Measurements from ENCODE around the gene KCNN1.

Gene KCNN1

DNA sequence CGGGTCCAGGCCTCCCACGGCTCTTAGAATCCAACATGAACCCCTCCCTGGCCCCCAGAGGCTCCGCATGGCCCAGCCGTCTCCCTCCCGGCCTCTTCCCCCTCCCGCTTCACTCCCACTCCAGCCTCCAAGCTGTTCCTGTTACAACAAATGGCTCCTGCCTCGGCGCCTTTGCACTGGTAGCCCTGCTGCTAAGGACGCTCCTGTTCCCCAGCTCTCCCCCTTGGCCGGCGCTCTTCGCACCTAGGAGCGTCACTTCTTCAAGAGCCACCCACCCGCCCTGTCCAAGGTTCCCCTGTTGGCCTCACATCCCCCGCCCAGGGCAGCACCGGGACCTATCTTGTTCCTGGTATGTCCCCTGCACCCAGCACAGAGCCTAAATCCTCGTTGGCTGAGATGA lies 24.7 kb upstream of the KCNN1 start:
- no peaks in the 10 kb centered on the region for H4K20me1 ChIP-seq (ENCODE audit: insufficient read depth, low read length, poor library complexity, severe bottlenecking)
- TF ChIP-seq, protein P1, sequence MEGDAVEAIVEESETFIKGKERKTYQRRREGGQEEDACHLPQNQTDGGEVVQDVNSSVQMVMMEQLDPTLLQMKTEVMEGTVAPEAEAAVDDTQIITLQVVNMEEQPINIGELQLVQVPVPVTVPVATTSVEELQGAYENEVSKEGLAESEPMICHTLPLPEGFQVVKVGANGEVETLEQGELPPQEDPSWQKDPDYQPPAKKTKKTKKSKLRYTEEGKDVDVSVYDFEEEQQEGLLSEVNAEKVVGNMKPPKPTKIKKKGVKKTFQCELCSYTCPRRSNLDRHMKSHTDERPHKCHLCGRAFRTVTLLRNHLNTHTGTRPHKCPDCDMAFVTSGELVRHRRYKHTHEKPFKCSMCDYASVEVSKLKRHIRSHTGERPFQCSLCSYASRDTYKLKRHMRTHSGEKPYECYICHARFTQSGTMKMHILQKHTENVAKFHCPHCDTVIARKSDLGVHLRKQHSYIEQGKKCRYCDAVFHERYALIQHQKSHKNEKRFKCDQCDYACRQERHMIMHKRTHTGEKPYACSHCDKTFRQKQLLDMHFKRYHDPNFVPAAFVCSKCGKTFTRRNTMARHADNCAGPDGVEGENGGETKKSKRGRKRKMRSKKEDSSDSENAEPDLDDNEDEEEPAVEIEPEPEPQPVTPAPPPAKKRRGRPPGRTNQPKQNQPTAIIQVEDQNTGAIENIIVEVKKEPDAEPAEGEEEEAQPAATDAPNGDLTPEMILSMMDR (conservative IDR thresholded peaks at IDR 0.05; ENCODE audit: low read length): no peak
- no peak for TF ChIP-seq EZH2phosphoT487 (IDR thresholded peaks at IDR 0.05; ENCODE audit: borderline replicate concordance)
- no peaks in the 10 kb centered on the region for H3K79me2 ChIP-seq (ENCODE audit: insufficient read depth, low read length)
- peaks cover 2% of the 10 kb centered on the region for H3K4me1 ChIP-seq (ENCODE audit: insufficient read depth, low read length, poor library complexity, severe bottlenecking)
- no peak overlapping the region for H2AFZ ChIP-seq (ENCODE audit: low read length)
- H3K9ac ChIP-seq (ENCODE audit: low read depth, low read length, poor library complexity, severe bottlenecking): no peak overlapping the region
- no peaks in the 10 kb centered on the region for H3K27me3 ChIP-seq (ENCODE audit: insufficient read depth, low read length, poor library complexity, severe bottlenecking)
- no peak overlapping the region for H3K4me3 ChIP-seq (ENCODE audit: low read length, poor library complexity, severe bottlenecking)
- no peak overlapping the region for H3K4me2 ChIP-seq (ENCODE audit: low read depth, low read length, poor library complexity, severe bottlenecking)
- H3K9me2 ChIP-seq (replicated peaks; ENCODE audit: low read depth, low read length): no peaks in the 10 kb centered on the region
- H3K9me3 ChIP-seq (ENCODE audit: insufficient read depth, low read depth, low read length): no peaks in the 10 kb centered on the region
- no peaks in the 10 kb centered on the region for H3F3A ChIP-seq (ENCODE audit: low read depth)
- H3K36me3 ChIP-seq (ENCODE audit: insufficient read depth, low read length): peaks cover 4% of the 10 kb centered on the region; the same call in 1 of the 2 replicates

DNA sequence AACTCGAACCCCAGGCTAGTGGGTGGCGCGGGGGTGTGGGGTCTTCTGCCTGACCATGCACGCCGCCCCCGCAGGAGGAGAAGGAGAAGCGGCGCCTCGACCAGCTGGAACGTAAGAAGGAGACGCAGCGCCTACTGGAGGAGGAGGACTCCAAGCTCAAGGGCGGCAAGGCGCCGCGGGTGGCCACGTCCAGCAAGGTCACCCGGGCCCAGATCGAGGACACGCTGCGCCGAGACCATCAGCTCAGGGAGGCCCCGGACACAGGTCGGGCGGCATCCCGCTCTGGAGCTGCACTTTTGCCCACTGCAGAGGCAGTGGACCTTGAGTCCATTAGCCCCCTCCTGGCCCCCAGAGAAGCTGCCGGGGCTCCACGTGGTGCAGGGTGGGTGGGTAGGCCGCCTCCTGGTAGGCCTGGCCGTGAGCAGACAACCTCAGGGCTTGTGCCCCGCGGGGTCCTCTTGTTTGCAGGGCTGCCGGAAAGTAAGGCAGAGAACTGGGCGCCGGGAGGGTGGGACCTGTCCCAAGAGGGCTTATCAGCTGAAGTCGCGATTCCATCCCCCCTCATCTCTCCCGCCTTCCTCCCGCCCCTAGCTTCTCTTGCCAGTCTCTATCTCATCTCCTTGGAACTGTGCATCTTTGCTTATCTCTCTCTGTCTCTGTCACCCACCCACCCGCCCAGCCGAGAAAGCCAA lies 24.2 kb upstream of the KCNN1 start:
- Histone ChIP-seq H3K4me2 (ENCODE audit: low read depth, low read length, poor library complexity, severe bottlenecking) (no peak overlapping the region), H3K79me2 (ENCODE audit: insufficient read depth, low read length) (no peaks in the 10 kb centered on the region), H3K9me3 (ENCODE audit: insufficient read depth, low read depth, low read length) (no peaks in the 10 kb centered on the region), H3K9ac (ENCODE audit: low read depth, low read length, poor library complexity, severe bottlenecking) (no peak overlapping the region), H3K36me3 (ENCODE audit: insufficient read depth, low read length) (peaks cover 4% of the 10 kb centered on the region; the same call in 1 of the 2 replicates), H3K9me2 (replicated peaks; ENCODE audit: low read depth, low read length) (no peaks in the 10 kb centered on the region), H3F3A (ENCODE audit: low read depth) (no peaks in the 10 kb centered on the region), H2AFZ (ENCODE audit: low read length) (no peak overlapping the region), H4K20me1 (ENCODE audit: insufficient read depth, low read length, poor library complexity, severe bottlenecking) (no peaks in the 10 kb centered on the region), H3K4me3 (ENCODE audit: low read length, poor library complexity, severe bottlenecking) (no peak overlapping the region), H3K4me1 (ENCODE audit: insufficient read depth, low read length, poor library complexity, severe bottlenecking) (peaks cover 5% of the 10 kb centered on the region), H3K27me3 (ENCODE audit: insufficient read depth, low read length, poor library complexity, severe bottlenecking) (no peaks in the 10 kb centered on the region)
- TF ChIP-seq EZH2phosphoT487 (IDR thresholded peaks at IDR 0.05; ENCODE audit: borderline replicate concordance): no peak
- TF ChIP-seq, protein P1 (conservative IDR thresholded peaks at IDR 0.05; ENCODE audit: low read length): no peak

DNA sequence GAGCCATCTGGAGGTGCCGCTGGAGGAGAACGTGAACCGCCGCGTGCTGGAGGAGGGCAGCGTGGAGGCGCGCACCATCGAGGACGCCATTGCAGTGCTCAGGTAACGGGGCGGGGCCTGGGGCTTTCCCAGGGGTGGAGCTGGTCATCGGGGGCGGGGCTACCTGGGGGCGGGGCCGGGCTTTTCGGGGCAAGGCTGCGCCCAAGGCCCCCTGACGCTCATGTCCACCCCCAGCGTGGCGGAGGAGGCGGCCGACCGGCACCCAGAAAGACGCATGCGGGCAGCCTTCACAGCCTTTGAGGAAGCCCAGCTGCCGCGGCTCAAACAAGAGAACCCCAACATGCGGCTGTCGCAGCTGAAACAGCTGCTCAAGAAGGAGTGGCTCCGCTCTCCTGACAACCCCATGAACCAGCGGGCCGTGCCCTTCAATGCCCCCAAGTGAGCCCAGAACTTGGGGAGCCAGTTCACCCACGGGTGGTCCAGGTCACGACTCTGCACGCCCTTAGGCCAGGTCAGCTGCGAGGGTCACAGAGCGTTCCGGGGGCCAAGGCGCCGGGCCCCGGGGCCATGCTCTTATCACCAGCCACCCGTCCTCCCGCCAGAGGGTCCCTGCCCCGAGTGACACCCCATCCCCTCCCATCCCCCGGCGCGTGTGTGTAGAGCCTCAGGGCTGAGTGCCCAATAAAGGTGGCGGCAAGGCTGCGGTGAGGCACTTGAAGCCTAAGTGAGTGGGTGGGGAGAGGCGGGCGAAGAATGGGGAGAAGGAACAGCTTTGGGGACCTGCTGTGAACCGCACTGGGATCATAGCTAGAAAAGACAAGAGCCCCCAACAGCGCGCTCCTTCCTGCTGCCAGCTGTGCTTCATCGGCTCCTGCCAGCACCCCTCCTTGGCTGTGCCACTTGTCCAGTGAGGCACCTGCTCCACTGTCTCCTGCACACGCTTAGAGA lies 23.4 kb upstream of the KCNN1 start:
- Histone ChIP-seq H3K36me3 (ENCODE audit: insufficient read depth, low read length) (peaks cover 4% of the 10 kb centered on the region; the same call in 1 of the 2 replicates), H3K9me2 (replicated peaks; ENCODE audit: low read depth, low read length) (no peaks in the 10 kb centered on the region), H3K79me2 (ENCODE audit: insufficient read depth, low read length) (no peaks in the 10 kb centered on the region), H3K9me3 (ENCODE audit: insufficient read depth, low read depth, low read length) (no peaks in the 10 kb centered on the region), H3F3A (ENCODE audit: low read depth) (no peaks in the 10 kb centered on the region), H3K4me3 (ENCODE audit: low read length, poor library complexity, severe bottlenecking) (no peak overlapping the region), H3K4me1 (ENCODE audit: insufficient read depth, low read length, poor library complexity, severe bottlenecking) (peaks cover 9% of the 10 kb centered on the region), H3K9ac (ENCODE audit: low read depth, low read length, poor library complexity, severe bottlenecking) (no peak overlapping the region), H3K4me2 (ENCODE audit: low read depth, low read length, poor library complexity, severe bottlenecking) (no peak overlapping the region), H2AFZ (ENCODE audit: low read length) (no peak overlapping the region), H4K20me1 (ENCODE audit: insufficient read depth, low read length, poor library complexity, severe bottlenecking) (no peaks in the 10 kb centered on the region), H3K27me3 (ENCODE audit: insufficient read depth, low read length, poor library complexity, severe bottlenecking) (no peaks in the 10 kb centered on the region)
- TF ChIP-seq EZH2phosphoT487 (IDR thresholded peaks at IDR 0.05; ENCODE audit: borderline replicate concordance): no peak
- TF ChIP-seq, protein P1 (conservative IDR thresholded peaks at IDR 0.05; ENCODE audit: low read length): no peak

All from Loucy (cell line).